Neutrophil (primary cell): Measurements from ENCODE around the gene ADISSP.

Source experiments
- H3K27ac ChIP-seq: fragments of 200-600 bp; sonication (generic); 2 replicates; pipeline ENCODE4 v1.5.1; 2016; ENCODE audit warnings: mild to moderate bottlenecking, moderate library complexity
- H3K27me3 ChIP-seq: fragments of 200-600 bp; sonication (generic); 2 replicates; pipeline ENCODE4 v1.6.0; 2016; ENCODE audit warnings: mild to moderate bottlenecking
- H3K36me3 ChIP-seq: fragments of 200-600 bp; sonication (generic); 2 replicates; pipeline ENCODE4 v1.5.1; 2017
- H3K4me1 ChIP-seq, 2 experiments: fragments of 200-600 bp in 1 of 2; sonication (generic) in 1 of 2; 1 replicate in 1 of 2; 2 replicates in 1 of 2; pipeline versions ENCODE4 v1.5.1 to v1.6.1; 2013 to 2016; ENCODE audit warnings: low read depth in 1 of 2, low read length in 1 of 2, mild to moderate bottlenecking in 1 of 2, moderate library complexity in 1 of 2; ENCODE audit not compliant: control insufficient read depth in 1 of 2, insufficient read depth in 1 of 2
- H3K4me3 ChIP-seq, 2 experiments: fragments of 200-600 bp in 1 of 2; sonication (generic) in 1 of 2; 1 replicate in 1 of 2; 2 replicates in 1 of 2; pipeline ENCODE4 v1.5.1; 2013 to 2016; ENCODE audit warnings: low read depth in 1 of 2, low read length in 1 of 2, mild to moderate bottlenecking in 1 of 2, moderate library complexity in 1 of 2
- H3K9me3 ChIP-seq: fragments of 200-600 bp; sonication (generic); 2 replicates; pipeline ENCODE4 v1.5.1; 2016
- CTCF ChIP-seq: fragments of 200-600 bp; sonication (generic); IDR thresholded peaks from 2 replicates; pipeline ENCODE4 v1.5.1; 2016; ENCODE audit warnings: antibody characterized with exemption

Gene ADISSP

GRCh38 chr20:3804254-3804751, 36.8 kb upstream of the ADISSP start:
- Histone ChIP-seq H3K27ac (no peak overlapping the region), H3K9me3 (no peaks in the 10 kb centered on the region), H3K4me1 (no peaks in the 10 kb centered on the region), H3K36me3 (peaks cover 56% of the 10 kb centered on the region), H3K27me3 (peaks cover 10% of the 10 kb centered on the region), H3K4me3 (no peak overlapping the region)
- no peak for TF ChIP-seq CTCF

DNA sequence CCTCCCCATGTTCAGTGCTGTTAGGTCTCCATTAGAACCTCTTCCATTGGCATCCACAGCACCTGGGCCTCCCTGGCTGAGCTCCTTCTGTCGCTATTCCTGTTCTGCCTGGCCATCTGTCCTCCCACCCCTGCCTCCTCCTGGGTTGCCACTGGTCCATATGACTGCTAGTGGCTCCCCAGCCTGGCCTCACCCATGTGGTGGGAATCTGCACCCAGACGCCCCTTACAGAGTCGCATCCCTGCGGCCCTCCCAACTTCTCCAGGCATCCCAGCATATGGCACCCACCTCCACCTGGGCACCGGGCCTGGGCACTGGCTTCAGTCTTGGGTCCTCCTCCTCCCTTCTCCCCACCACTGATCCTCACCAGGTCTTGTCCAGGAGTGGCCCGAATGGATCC, 36.3 kb upstream of the ADISSP start:
- peaks cover 10% of the 10 kb centered on the region for H3K27me3 ChIP-seq
- no peaks in the 10 kb centered on the region for H3K4me1 ChIP-seq
- H3K4me3 ChIP-seq, result no peak overlapping the region
- peaks cover 56% of the 10 kb centered on the region for H3K36me3 ChIP-seq
- TF ChIP-seq CTCF, result no peak
- H3K9me3 ChIP-seq, result no peaks in the 10 kb centered on the region
- H3K27ac ChIP-seq, result no peak overlapping the region

DNA sequence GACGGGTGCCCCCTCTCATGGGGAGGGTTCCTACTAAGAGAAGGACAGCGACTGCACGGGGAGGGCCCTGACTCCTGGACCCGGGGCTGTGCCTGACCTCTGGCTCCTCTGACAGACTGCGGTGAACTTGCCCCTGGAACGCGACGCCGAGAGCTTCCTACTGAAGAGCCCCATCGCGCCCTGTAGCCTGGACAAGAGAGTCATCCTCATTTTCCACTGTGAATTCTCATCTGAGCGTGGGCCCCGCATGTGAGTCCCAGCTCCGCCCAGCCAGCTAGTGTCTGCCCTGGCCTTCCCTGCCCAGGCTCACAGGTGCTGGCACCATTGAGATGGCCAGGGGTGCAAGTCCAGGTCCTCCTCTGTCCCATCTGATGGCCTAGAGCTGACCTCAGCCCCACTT, 35.7 kb upstream of the ADISSP start:
- H3K27ac ChIP-seq, result no peak overlapping the region
- H3K4me1 ChIP-seq, result no peaks in the 10 kb centered on the region
- no peak for TF ChIP-seq CTCF

GRCh38 chr20:3802524-3803239, 35.1 kb upstream of the ADISSP start:
- Histone ChIP-seq H3K4me3 (no peak overlapping the region), H3K36me3 (peaks cover 56% of the 10 kb centered on the region), H3K9me3 (no peaks in the 10 kb centered on the region), H3K4me1 (no peaks in the 10 kb centered on the region), H3K27ac (no peak overlapping the region), H3K27me3 (peaks cover 5% of the 10 kb centered on the region)
- TF ChIP-seq CTCF, result no peak

More for the DNA sequence above, 35.7 kb upstream of the ADISSP start:
- H3K9me3 ChIP-seq, result no peaks in the 10 kb centered on the region
- peaks cover 56% of the 10 kb centered on the region for H3K36me3 ChIP-seq
- H3K4me3 ChIP-seq, result no peak overlapping the region
- peaks cover 10% of the 10 kb centered on the region for H3K27me3 ChIP-seq

- no peaks in the 10 kb centered on the region for H3K9me3 ChIP-seq
- no peak overlapping the region for H3K27ac ChIP-seq
- no peak overlapping the region for H3K4me3 ChIP-seq
- TF ChIP-seq CTCF, result no peak
- no peaks in the 10 kb centered on the region for H3K27me3 ChIP-seq
- H3K36me3 ChIP-seq, result peaks cover 56% of the 10 kb centered on the region
- peaks cover 4 to 5% of the 10 kb centered on the region in 2 experiments for H3K4me1 ChIP-seq
Observed at GRCh38 chr20:3801846-3802245, 34.3 kb upstream of the ADISSP start.
